CD4-positive, alpha-beta T cell (primary cell): Measurements from ENCODE around the gene FNDC3B. TPM values are rescaled to one million over a fixed set of nuclear protein-coding genes. Genes with fewer than 3 reads are reported as not detected.

Experiments used
- ATAC-seq: fragments of 200-7000 bp; cut with Tn5 transposase; one replicate; pipeline ENCODE4 v1.10.0; 2022; ENCODE audit warnings: mild to moderate bottlenecking; ENCODE audit not compliant: poor library complexity
- CTCF ChIA-PET: fragments of 350-600 bp; sonication (Branson Sonifier 250); formaldehyde crosslinking; loops from one replicate; lab custom pipeline; 2021; ENCODE audit warnings: antibody characterized with exemption, inconsistent platforms; lab: Charles Lee
- POLR2A ChIA-PET: fragments of 350-600 bp; sonication (Branson Sonifier 250); formaldehyde crosslinking; loops from one replicate; lab custom pipeline; 2021; ENCODE audit warnings: antibody characterized with exemption, inconsistent platforms; lab: Charles Lee
- DNase-seq, 14 experiments: peaks; one replicate each; pipeline ENCODE4 v3.0.0-alpha.2; 2013 to 2020; ENCODE audit warnings: mixed read lengths in 2 of 14
- H3K27ac ChIP-seq, 2 donors: one replicate each; pipeline versions ENCODE4 v1.5.1 to v1.7.0; 2013; ENCODE audit warnings: low read length in 2 of 2, low read depth in 1 of 2, mild to moderate bottlenecking in 1 of 2
- H3K27me3 ChIP-seq, 2 experiments: 1 replicate in 1 of 2; 2 replicates in 1 of 2; pipeline versions ENCODE4 v1.6.1 to v1.7.0; 2013; ENCODE audit warnings: low read length in 2 of 2, control low read depth in 1 of 2, mild to moderate bottlenecking in 1 of 2, moderate library complexity in 1 of 2; ENCODE audit not compliant: insufficient read depth in 2 of 2, control insufficient read depth in 1 of 2
- H3K36me3 ChIP-seq: one replicate; pipeline ENCODE4 v1.6.1; 2013; ENCODE audit warnings: low read length, control low read depth; ENCODE audit not compliant: insufficient read depth
- H3K4me1 ChIP-seq: one replicate; pipeline ENCODE4 v1.6.1; 2013; ENCODE audit warnings: low read length, control low read depth; ENCODE audit not compliant: insufficient read depth
- H3K4me3 ChIP-seq: one replicate; pipeline ENCODE4 v1.5.1; 2013; ENCODE audit warnings: mild to moderate bottlenecking, low read length, moderate library complexity
- H3K9me3 ChIP-seq, 2 experiments: 1 replicate in 1 of 2; 2 replicates in 1 of 2; pipeline versions ENCODE4 v1.6.1 to v1.7.0; 2013; ENCODE audit warnings: low read length in 2 of 2, mild to moderate bottlenecking in 2 of 2, control low read depth in 1 of 2, moderate library complexity in 1 of 2; ENCODE audit not compliant: control insufficient read depth in 1 of 2, insufficient read depth in 1 of 2
- H3K27ac Mint-ChIP-seq: one replicate; pipeline ENCODE4 v1.8.0; 2020; ENCODE audit warnings: mixed read lengths
- H3K27me3 Mint-ChIP-seq: one replicate; pipeline ENCODE4 v1.8.0; 2021; ENCODE audit warnings: mixed read lengths
- H3K36me3 Mint-ChIP-seq: one replicate; pipeline ENCODE4 v1.8.0; 2021; ENCODE audit warnings: low read depth, mixed read lengths
- H3K4me1 Mint-ChIP-seq: one replicate; pipeline ENCODE4 v1.8.0; 2021; ENCODE audit warnings: low read depth, mixed read lengths
- H3K4me3 Mint-ChIP-seq: one replicate; pipeline ENCODE4 v1.8.0; 2020; ENCODE audit warnings: mild to moderate bottlenecking, mixed read lengths
- H3K9me3 Mint-ChIP-seq: one replicate; pipeline ENCODE4 v1.8.0; 2020; ENCODE audit warnings: mixed read lengths
- CTCF ChIP-seq: fragments of 200-600 bp; IDR thresholded peaks from one replicate; pipeline ENCODE4 v1.8.0; 2022; ENCODE audit warnings: antibody characterized with exemption, mild to moderate bottlenecking
- intact Hi-C, 2 experiments: fragments of 100-400 bp; cut with DNase I in 1 of 2; cut with micrococcal nuclease in 1 of 2; formaldehyde crosslinking; loops; one replicate each; pipeline versions ENCODE4 v1.15.1 to v1.9.0; 2023 to 2025; cut with DNase I, micrococcal nuclease
- total RNA-seq, 174 experiments: library from RNA in 2 of 174; stranded (reverse) in 2 of 174; gene quantifications; one replicate each; pipeline ENCODE4 v1.2.3 and lab custom pipeline; 2021 to 2026

Gene FNDC3B
- total RNA-seq, 2 experiments from 2014 or later = 26.1 to 28.7 TPM

GRCh38 chr3:172259726-172260248 lies 220.4 kb downstream of the FNDC3B start:
- H3K4me1 ChIP-seq = no peaks in the 10 kb centered on the region
- Mint-ChIP-seq H3K27ac (no peak overlapping the region), H3K27me3 (no peaks in the 10 kb centered on the region), H3K9me3 (no peaks in the 10 kb centered on the region), H3K4me3 (no peak overlapping the region), H3K4me1 (no peaks in the 10 kb centered on the region), H3K36me3 (peaks cover 54% of the 10 kb centered on the region)
- ChIA-PET POLR2A (no interaction called here), CTCF (interaction anchor here (1.4 kb wide), 1 partner anchor 15 kb away, joined by 3 read pairs; no protein-coding TSS in a partner anchor)
- intact Hi-C loops = no loop called here
- H3K36me3 ChIP-seq = peaks cover 9% of the 10 kb centered on the region
- H3K9me3 ChIP-seq = no peaks in the 10 kb centered on the region
- DNase-seq (no peak), ATAC-seq (no peak)
- no peaks in the 10 kb centered on the region for H3K27me3 ChIP-seq
- no peak for TF ChIP-seq CTCF
- H3K4me3 ChIP-seq = no peak overlapping the region
- no peak overlapping the region for H3K27ac ChIP-seq

GRCh38 chr3:172260381-172260780 lies 221.0 kb downstream of the FNDC3B start:
- H3K27me3 Mint-ChIP-seq = no peaks in the 10 kb centered on the region
- no peak overlapping the region for H3K27ac Mint-ChIP-seq
- intact Hi-C loops = no loop called here
- peaks cover 52% of the 10 kb centered on the region for H3K36me3 Mint-ChIP-seq
- no peak overlapping the region for H3K4me3 Mint-ChIP-seq
- H3K4me3 ChIP-seq = no peak overlapping the region
- ChIA-PET POLR2A (no interaction called here), CTCF (interaction anchor here (1.4 kb wide), 1 partner anchor 15 kb away, joined by 3 read pairs; no protein-coding TSS in a partner anchor)
- H3K27ac ChIP-seq = no peak overlapping the region
- no peak for TF ChIP-seq CTCF
- no peaks in the 10 kb centered on the region for H3K9me3 ChIP-seq
- no peaks in the 10 kb centered on the region for H3K4me1 ChIP-seq
- H3K9me3 Mint-ChIP-seq = no peaks in the 10 kb centered on the region
- DNase-seq = no peak
- peaks cover 9% of the 10 kb centered on the region for H3K36me3 ChIP-seq
- no peaks in the 10 kb centered on the region for H3K27me3 ChIP-seq
- H3K4me1 Mint-ChIP-seq = no peaks in the 10 kb centered on the region
- no peak for ATAC-seq

GRCh38 chr3:172261054-172261453 lies 221.7 kb downstream of the FNDC3B start:
- POLR2A ChIA-PET = no interaction called here
- no peaks in the 10 kb centered on the region for H3K27me3 Mint-ChIP-seq
- CTCF ChIA-PET = no interaction called here

More at GRCh38 chr3:172261054-172261453, 221.7 kb downstream of the FNDC3B start:
- no peaks in the 10 kb centered on the region for H3K9me3 ChIP-seq
- H3K4me3 Mint-ChIP-seq = no peak overlapping the region
- H3K9me3 Mint-ChIP-seq = no peaks in the 10 kb centered on the region
- ATAC-seq (no peak), DNase-seq (no peak)
- H3K4me1 ChIP-seq = no peaks in the 10 kb centered on the region
- H3K27ac Mint-ChIP-seq = no peak overlapping the region
- no peak for TF ChIP-seq CTCF
- no peak overlapping the region for H3K27ac ChIP-seq
- no peaks in the 10 kb centered on the region for H3K4me1 Mint-ChIP-seq
- peaks cover 47% of the 10 kb centered on the region for H3K36me3 Mint-ChIP-seq
- intact Hi-C loops = no loop called here
- peaks cover 9% of the 10 kb centered on the region for H3K36me3 ChIP-seq
- H3K4me3 ChIP-seq = no peak overlapping the region
- H3K27me3 ChIP-seq = no peaks in the 10 kb centered on the region
